DMS153 treated with DMSO at 0.1 percent for 48 hours (cell line): Measurements from ENCODE around the gene SSX2IP.
"Not testable (repeated sequence)": the region's sequence is repeated elsewhere in the genome, so short reads cannot be mapped to it uniquely, and the experiment has no call there.

Experiments
- DNase-seq: peaks from one replicate; lab custom pipeline; 2025; ENCODE audit not compliant: unreplicated experiment; lab: John Stamatoyannopoulos, UW

The SSX2IP gene, protein sequence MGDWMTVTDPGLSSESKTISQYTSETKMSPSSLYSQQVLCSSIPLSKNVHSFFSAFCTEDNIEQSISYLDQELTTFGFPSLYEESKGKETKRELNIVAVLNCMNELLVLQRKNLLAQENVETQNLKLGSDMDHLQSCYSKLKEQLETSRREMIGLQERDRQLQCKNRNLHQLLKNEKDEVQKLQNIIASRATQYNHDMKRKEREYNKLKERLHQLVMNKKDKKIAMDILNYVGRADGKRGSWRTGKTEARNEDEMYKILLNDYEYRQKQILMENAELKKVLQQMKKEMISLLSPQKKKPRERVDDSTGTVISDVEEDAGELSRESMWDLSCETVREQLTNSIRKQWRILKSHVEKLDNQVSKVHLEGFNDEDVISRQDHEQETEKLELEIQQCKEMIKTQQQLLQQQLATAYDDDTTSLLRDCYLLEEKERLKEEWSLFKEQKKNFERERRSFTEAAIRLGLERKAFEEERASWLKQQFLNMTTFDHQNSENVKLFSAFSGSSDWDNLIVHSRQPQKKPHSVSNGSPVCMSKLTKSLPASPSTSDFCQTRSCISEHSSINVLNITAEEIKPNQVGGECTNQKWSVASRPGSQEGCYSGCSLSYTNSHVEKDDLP

DNA sequence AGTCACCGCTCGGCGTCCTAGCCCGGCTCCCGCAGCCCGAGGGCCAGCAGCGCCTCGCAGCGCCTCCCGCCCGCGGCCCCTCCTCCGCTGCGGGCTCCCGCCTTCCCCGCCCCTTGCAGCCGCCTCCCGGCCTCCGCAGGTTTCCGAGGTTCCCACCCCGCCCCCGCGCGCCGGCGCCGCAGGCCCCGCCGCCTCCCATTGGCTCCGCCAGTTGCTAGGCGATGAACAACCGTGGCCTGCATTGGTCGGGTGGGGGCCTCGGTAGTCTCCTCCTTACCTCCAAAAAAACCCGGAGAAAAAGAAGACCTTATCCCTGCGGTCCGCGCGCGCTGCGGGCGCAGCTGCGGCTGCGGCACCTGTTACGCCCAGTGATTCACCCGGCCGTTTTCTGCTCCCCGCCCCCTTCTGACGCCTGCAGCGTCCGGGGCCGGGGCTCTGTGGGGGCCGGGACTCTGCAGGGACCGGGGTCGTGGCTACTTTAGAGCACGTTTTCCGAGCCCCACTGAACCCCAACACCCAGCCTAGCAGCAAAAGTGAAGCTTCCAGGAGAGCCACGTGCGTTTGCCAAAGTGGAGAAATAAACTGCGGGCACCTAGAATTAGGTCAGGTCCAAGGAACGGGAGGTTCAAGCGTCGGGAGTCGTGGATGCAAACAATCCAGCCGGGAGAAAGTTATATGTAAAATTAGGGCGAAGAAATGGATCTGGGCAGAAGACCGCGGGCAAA, at the start of gene SSX2IP:
SSX2IP (minus strand) TSS at position 65 of the 725 bp plus-strand sequence. CDS start 19,242 bp downstream, outside the sequence.
- peak; percentile 93 for DNase-seq

DNA sequence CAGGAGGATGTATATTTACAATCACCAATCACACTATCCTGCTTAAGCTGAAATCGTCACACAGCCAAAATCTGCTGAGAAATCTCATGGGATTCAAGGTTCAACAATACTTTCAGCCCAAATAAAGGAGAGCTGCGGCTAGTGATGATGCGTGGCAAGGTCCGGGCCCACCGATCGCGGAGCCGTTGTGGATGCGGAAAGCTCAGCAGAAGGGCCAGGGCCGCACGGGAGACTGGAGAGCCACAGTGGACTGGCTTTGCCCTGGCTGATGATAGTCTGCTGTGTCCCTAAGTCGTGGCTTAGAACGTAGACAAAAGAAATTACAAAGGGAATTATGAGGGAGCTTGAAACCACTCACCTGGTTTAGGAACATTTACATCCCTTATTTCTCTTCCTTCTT, 48.0 kb upstream of the SSX2IP start:
- DNase-seq, result no peak

DNA sequence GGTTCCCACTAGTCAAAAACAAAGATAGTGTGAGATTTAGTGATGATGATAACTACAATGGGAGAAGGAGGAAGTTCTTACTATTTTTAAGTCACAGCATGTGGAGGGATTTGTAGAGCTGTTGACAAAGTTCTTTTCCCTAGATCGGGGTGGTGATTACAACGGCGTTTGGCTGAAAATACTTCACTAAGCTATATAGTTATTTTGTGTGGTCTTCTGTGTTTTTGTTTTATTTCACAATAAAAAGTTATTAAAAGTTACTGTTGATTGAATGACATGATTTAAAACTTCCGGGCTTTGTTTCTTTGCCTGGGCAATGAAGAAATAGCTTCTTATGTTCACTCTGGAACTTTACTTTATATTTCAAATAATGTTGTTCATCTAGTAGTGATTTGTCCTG, 47.3 kb upstream of the SSX2IP start:
- DNase-seq, result no peak

DNA sequence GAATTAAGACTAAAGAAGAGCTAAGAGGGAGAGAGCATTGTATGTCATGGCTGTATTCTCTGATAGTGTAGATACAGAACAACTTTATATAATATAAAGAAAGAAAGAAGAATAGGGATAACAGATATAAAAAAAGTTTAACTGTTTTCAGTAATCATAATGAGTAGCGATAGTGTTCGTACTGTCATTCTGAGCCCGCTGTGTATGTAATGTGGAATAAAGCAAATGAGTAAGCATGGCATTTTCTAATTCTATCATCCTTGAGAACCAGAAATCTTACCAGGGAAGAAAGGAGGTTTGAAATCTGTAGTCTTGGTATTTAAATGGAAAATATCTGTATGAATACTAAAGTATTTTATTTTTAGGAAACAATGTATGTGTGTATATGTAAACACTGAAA, 46.7 kb upstream of the SSX2IP start:
- DNase-seq, result no peak

DNA sequence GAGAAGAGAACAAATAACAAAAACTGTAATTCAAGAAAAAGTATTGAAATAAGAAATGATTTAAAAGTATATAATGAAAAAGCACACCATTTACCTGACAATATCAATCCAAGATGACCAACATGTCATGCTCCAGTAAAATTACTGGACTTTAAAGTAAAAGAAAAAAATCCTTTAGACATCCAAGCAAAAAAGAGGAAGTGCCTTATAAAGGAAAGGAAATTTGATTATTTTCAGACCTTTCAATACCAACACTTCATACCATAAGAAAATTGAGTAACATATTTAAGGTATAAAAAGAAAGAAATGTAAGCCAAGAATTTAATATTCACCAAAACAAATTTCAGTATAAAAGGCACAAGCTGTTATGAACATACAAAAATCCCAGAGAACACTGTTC, 46.2 kb upstream of the SSX2IP start:
- DNase-seq, result no peak

DNA sequence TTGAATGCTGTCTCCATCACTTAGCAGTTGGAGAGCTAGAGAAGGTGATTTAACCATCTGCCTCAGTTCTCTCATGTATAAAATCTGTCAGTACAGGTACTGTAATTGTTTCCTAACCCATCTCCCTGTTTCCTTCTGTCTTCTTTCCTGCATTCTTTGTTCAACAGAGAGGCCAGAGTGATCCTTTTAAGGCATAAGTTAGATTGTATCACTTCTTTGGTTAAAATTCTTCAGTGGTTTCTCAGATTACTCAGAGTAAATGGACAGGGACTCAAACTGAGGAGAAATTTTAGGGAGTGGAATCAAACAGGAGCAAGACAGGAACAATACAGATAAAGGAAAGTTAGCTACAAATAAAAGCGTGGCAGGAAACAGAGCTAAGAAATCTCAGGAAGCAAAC, 45.2 kb upstream of the SSX2IP start:
- DNase-seq, result no peak

DNA sequence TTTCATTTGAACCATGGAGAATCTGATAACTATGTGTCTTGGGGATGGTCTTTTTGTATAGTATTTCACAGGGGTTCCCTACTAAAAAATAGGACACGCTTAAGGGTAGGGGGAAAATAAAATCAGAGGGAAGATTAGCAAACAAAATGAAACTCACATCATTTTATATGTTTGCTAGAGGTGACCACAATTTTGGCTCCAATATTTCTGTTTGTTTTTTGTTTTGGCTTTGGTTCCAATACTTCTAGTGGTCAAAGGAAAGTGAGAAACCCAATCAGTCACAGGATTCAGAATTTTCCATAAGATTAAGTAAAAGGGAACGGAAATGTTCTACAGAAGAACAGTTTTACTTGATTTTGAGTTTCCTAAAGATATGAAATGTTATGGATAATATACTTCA, 42.3 kb upstream of the SSX2IP start:
- DNase-seq, result no peak

- DNase-seq, result no peak
Measured at GRCh38 chr1:84731519-84731918, 41.3 kb upstream of the SSX2IP start.

DNA sequence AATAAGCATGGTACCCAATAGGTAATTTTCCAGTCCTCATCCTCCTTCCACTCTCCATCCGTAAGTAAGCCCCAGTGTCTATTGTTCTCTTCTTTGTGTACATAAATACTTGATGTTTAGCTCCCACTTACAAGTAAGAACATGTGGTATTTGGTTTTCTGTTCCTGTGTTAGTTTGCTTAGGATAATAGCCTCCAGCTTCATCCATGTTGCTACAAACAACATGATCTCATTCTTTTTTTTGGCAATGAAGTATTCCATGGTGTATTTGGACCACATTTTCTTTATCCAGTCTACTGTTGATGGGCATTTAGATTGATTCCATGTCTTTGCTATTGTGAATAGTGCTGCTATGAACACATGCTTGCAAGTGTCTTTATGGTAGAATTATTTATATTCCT, 37.5 kb upstream of the SSX2IP start:
- peak; percentile 54 for DNase-seq

DNA sequence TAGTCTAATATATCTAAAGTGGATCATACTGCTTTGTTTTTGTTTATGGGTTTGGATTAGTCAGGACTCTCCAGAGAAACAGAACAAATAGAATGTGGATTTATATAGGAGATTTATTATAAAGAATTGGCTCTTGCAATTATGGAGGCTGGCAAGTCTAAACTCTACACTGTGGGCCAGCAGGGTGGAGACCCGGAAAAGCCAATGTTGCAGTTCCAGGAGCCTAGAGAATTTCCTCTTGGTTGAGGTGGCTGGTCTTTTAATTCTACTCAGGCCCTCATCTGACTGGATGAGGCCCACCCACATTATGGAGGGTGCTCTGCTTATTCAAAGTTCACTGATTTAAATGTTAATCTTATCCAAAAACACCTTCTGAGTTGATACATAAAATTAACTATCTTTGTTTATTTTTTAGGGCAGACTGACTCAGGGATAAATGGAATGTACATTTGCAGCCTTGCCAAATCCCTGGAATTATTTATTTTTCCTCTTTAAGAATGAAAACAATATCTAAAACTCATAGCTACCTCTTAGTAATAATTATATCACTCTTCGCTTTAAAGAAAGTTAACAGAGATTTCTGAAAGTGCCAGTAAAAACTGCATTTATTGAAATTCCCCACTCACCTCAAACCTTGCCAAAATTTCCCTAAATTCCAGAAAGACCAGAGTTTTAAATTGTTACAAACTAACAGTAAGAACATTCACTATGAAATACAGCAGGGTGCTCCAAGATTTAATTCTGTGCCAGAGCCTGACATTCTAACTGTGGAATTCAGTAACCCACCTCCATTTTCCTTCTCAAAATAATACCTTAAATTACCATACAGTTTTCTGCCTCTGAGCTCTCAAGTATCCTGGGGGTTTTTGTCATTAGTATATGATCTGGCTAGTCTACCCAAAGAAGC, 36.6 kb upstream of the SSX2IP start:
- DNase-seq, result no peak

DNA sequence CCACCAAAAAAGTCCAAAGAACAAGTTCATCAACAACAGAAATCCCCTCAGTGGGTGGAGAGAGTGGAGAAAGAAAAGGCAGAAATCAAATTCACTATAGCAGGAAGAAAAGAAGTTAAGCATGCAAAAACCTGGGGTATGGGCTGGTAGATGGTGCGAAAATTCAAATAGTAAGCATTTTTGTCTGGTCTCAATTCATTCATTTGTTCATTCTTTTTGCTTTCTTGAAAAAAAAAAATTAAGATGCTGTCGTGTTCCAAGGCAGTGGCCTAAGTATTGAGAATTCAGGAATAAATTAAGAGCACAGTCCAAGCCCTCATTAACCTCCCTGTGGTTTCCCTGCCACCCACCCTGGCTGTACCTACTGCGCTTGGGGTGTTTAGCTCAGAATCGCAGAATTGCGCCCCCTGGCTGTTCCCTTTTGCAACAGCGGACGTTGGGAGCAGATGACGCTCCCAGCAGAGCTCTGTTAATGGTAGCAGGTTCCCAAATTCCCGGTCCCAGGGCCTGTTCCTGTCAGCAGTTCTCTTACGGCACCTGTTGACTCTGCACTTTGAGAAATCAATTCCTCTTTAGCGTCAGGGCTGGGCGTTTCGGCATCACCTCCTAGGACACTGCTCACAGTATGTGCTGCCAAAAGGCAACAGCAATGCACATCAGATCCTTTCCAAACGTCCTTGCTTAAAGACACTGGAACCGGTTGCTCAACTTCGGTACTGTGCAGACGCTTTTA, 34.0 kb upstream of the SSX2IP start:
- DNase-seq, result no peak

GRCh38 chr1:84722794-84723193, 32.5 kb upstream of the SSX2IP start:
- no peak for DNase-seq

- not testable (repeated sequence) for DNase-seq
Measured at GRCh38 chr1:84721872-84722271, 31.6 kb upstream of the SSX2IP start.

DNA sequence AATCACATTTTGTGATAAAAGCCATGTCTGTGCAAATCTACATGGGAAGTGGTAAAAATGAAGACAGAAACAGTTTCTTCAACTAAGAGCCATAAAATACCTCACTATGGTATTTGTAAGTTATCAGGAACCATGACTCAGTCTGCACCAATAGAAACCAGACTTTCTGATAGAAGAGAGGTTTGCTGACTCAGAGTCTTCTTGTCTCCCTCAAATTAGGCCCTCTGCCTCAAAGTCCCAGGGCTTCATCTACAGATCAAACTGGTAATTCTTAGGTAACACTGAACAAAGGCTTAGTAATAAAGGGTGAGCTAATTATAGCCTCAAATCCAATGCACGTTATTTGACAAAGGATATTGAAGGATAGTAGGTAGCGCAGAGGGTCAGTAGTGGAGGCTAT, 30.9 kb upstream of the SSX2IP start:
- DNase-seq, result no peak

DNA sequence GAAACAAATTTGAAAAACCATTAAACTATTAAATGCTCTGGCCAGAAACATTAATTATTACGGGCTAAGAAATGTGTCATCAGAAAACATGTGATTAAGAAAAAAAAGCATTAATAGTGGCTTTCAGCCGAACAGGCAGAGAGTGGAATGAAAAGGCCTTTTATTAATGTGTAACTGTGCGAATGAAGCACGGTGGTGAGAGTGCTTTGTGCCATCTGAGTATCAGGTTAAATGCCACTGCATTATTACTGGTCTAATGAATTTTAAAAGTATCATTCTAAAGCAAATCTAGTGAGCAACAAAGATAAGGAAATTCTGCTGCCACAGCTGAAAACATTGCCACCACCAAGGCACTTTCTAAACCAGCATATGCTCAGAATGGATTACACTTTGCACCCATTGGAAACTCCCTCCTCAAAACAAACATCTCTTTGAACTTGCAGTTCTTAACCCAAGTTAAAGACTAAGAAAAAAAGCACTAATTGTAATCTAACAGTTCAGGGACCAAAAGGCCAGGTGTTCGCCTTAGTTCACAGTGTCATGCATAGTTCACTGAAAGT, 30.0 kb upstream of the SSX2IP start:
- no peak for DNase-seq

DNA sequence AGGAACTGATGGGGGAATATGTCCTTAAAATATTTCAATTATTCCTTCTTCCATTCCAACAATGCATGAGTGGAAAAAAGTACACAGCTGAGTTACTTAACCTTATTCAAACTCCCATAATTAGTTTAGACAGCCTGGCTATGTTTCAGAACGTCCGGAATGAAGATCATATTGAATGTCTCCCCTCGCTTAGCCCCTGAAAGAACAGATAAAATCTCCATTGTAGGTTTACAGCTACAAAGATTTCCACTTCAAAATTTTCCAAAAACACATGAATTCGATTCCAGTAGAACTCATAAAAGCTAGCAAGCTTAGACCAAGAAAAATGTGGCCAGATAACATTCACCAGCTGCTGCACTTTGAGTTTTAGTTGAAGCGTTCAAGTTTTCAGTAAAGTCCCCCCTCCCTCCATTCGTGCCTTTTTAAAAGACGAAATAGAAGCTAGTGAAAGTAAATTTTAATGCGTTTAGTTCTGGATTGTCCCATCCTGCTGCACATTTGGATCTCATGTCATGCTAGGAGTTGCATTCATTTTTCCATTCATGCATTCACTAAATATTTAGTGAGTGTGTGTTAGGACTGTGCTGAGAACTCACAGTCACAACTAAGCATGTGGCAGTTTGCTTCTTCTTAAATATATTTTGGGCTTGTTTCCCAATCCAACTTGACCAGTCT, 29.4 kb upstream of the SSX2IP start:
- no peak for DNase-seq

- DNase-seq, result peak; percentile 76
Measured at GRCh38 chr1:84715342-84716019, 25.2 kb upstream of the SSX2IP start.

- no peak for DNase-seq
Measured at GRCh38 chr1:84712276-84712874, 22.1 kb upstream of the SSX2IP start.
